NCI-H2227 (cell line): ENCODE measurements around the gene FMN2.
"Not testable (repeated sequence)": the region's sequence is repeated elsewhere in the genome, so short reads cannot be mapped to it uniquely, and the experiment has no call there.

Experiments
- DNase-seq: peaks from one replicate; lab custom pipeline; 2025; ENCODE audit not compliant: unreplicated experiment; lab: John Stamatoyannopoulos, UW

The FMN2 gene

DNA sequence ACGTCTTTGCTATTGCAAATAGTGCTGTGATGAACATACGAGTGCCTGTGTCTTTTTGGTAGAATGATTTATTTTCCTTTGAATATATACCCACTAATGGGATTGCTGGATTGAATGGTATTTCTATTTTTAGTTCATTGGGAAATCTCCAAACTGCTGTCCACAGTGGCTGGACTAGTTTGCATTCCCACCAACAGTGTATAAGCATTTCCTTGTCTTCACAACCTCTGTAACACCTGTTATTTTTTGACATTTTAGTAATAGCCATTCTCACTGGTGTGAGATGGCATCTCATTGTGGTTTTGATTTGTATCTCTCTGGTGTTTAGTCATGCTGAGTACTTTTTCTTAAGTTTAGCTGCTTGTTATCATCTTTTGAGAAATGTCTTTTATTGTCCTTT is 215.0 kb downstream of the FMN2 start:
- no peak for DNase-seq

DNA sequence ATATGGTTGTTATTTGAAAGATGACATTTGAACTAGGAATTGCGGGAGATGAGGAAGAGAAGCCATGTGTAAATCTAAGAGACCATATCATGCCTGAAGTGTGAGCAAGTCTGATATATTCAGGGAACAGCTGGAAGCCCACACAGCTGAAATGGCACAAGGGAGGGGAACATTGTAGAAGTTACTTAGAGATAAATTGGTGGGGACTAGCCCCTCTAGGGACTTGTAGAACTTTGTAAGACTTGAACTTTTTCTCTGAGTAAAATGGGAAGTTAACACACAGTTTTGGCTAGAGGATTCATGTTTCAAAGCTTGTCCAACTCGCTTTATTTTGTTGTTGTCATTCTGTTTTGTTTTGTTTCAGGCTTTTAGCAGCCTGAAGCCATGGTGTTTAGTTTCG is 216.4 kb downstream of the FMN2 start:
- DNase-seq = no peak

DNA sequence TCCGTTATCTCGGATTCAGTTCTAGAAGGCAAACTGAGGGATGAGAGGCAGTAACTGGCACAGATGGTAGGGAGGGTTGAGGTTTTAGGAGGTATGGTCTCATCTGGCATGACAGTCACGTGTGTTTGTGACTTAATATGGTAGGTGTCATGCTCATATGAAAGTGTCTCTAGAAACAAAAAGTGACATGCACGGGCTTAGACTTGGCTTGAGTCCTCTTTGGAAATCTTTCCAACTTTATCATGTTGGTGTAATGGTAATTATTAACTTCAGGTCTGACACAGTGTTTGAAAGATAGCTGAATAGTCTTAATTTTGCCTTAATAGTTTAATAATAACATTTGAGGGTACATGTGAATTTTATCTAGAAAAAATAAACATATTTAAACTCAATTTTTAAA is 218.1 kb downstream of the FMN2 start:
- DNase-seq = no peak

DNA sequence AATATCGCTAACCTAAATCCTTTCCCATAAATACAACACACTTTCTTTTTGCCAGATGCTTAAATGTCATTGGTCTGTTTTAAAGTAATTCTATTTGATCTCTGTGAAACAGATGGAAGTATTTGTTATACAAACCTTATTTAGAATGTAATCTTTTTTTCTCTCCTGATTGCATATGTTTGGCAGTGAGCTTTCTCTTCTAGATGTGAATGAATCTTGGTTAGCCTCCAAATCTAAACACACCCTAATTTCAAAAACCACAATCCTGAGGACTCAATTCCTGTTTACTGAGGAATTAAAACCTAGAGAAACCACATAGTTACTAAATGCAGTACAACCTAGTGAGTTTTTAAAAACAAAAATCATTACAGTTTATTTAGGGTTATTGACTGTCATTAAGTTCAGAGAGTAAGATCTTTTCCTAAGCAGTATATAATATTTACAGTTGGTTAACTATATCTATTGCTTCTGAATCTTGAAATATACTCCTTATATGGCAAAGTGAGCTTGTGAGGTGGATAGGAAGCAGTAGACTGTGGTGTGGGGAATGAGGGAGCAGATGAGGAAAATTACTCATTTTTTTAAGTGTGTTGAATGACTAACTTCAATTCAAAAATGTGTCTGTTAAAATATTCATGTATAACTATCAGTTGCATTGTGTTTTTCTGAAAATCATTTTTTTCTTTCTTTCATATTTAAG is 218.7 kb downstream of the FMN2 start:
- no peak for DNase-seq

DNA sequence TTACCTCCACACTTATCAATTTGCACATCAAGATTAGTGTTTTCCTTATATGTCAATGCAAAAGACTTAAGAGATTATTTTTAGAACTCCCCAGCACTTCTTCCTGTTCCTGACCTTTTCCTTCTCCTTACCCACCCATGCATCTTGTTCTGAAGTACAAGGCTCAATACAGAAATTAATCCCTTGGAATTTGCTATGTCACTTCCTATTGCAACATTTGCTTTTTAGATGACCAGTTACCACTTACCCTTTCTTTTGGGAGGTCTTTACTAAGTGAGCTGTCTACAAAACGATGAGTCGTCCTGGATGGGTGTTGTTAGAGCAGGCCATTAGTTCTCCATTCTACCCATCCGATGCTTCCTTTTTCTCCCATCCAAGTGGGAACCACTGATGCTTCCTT is 221.2 kb downstream of the FMN2 start:
- no peak for DNase-seq

DNA sequence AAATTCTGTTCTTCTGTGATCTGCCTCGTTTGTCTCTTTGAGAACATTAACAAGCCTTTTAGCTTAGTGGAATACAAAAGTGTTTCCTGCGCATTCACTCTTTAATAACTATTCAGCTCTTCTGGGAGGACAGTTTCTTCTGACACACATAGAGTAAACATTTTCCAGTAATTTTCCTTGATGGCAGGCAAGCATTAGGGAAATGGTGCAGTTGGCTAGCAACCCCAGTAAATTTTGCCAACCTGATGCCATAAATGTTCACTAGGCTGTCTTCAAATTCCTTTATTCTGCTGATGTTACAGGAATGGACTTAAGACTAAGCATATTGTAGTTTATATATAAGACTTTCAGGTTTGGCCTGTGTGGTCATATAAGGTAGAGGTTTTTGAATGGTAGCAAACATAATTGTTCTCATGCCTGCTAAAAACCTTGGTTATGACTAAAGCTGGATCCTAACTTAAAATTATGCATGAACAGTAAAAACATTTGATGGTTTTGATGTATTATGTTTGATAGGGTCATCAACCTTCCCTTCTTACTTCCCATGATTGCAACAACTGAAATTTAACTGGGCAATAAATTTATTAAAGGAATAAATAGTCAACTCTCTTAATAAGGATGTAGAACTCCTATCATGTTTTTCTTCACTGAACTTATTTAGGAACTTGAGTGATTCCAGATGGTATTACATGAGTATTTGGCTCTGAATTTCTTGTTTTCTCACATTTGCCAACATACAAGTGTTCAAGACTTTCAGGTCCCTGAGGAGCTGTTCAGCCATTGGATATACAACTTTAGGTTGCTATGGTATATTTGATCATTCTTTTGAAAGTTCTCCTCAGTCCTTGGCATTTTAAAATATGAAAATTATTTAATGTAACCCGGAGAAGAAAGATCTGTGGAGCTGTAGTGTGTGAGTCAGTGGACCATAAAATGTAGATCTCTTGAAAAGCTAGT is 223.4 kb downstream of the FMN2 start:
- DNase-seq = no peak

DNA sequence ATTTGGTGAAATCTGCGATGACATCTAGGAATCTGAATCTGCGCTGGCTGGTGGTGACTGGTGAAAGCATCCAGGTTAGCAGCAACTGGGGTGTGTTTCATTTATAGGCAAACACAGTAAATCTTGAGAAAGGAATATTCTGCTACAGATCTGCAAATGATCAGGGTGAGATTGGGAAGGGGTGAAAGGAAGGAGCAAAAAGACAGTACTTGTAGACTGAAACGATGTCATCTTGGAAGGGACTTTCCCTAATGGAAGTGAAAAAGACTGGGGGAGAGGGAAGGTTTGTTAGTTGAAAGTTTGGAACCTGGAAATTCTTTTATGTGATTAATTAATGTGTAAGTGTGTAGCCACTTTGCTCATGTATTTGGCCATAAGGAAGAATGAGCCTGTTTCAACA is 228.3 kb downstream of the FMN2 start:
- DNase-seq = no peak

DNA sequence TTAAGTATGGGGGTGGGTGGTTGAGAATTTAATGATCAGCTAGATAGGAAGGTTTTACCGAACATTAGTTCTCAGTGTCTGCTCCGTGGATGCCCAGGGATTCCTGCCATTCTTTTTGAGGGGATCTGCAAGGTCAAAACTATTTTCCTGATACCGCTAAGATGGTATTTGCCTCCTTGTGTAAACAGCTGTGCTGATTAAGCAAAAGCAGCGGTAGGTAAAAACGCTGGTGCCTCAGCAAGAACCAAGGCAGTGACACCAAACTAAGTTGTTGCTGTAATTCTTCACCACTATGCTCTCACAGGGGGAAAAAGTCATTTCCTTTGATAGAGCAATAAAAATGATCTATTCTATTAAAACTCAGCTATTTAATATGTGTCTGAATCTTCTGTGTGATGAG is 229.0 kb downstream of the FMN2 start:
- no peak for DNase-seq

DNA sequence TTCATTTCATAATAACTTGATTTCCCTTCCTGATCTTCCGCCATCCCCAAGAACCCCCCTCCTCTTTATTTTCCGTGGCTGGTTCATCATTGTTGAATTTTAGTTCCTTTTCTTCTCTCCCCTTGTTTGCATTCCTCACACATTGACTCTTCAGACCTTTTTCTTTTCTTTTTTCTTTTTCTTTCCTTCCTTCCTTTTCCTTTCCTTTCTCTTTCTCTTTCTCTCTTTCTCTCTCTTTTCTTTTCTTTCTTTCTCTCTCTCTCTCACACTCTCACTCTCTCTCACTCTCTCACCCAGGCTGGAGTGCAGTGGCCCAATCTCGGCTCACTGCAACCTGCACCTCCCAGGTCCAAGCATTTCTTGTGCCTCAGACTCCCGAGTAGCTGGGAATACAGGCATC is 231.3 kb downstream of the FMN2 start:
- no peak for DNase-seq

DNA sequence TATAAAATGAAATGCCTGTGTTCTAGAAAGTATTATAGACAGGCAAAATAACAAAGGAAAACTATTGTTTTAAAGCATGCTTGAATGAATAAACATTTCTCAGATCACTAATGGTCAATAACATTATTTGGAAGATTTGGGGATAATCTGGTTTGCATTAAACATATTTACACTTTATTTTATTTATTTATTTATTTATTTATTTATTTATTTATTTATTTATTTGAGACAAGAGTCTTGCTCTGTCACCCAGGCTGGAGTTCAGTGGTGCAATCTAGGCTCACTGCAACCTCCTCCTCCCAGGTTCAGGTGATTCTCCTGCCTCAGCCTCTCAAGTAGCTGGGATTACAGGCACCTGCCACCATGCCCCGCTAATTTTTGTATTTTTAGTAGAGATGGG is 236.7 kb downstream of the FMN2 start:
- DNase-seq = not testable (repeated sequence)

DNA sequence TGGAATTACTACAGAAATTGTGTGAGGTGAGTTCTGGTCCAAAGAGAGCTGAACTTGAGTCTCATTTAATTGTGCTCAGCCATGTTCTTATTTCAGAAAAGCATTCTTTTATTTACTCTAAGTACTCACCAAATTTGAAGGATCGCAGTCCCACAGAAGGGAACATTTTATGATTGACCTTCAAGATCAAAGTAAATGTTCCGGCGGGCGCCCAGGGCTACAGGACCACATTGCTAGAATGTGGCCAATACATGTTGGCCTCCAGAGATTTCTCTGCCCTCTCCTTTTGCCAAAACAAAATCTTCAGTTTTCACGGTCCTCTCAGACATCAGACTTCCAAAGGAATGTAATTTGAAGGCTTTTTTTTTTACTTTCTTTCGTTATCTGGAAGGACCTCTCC is 237.8 kb downstream of the FMN2 start:
- no peak for DNase-seq

DNA sequence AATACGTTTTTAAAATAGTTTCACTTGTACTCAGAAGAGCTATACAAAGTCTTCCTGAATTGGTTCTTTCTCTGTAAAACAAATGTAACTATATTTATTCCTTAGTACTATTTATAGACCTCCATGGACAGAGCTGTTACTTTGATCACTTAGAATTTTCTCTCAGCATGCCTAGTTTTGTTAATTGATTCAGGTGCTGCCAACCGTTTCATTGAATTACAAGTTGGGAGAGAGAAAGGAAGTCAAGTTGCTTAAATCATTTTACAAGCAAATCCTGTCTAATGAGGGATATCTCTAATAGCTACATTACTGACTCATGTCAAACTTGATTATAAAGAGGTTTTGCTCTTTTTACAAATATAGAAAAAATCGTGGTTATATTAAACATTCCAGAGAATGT is 241.0 kb downstream of the FMN2 start:
- no peak for DNase-seq

DNA sequence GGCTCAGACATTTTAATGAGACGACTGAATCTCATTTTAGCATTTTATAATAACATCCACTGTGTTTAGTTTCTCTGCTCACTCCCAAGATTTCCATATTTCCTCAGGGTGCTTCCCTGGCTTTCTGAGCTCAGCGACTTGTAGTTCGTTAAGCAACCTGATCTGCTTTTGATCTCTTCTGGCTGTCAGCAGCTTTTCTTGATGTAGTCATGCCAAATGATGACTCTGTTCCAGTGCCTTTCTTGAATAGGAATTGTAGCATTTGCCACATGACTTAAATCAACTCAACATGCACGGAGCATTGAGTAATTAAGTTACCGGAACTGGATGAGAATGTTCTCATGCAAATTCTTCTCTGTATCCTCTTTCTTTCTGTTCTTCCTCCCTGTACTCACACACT is 246.1 kb downstream of the FMN2 start:
- no peak for DNase-seq

DNA sequence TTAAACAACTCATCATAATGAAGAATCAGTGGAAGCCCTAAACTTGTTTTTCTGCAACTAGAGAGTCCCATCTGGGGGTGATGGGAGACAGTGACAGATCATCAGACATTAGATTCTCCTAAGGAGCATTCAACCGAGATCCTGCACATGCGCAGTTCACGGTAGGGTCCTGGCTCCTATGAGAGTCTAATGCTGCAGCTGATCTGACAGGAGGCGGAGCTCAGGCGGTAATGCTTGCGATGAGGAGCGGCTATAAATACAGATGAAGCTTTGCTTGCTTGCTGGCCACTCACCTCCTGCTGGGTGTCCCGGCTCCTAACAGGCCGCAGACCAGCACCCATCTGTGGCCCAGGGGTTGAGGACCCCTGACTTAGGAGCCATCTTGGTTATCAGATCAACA is 247.2 kb downstream of the FMN2 start:
- no peak for DNase-seq

DNA sequence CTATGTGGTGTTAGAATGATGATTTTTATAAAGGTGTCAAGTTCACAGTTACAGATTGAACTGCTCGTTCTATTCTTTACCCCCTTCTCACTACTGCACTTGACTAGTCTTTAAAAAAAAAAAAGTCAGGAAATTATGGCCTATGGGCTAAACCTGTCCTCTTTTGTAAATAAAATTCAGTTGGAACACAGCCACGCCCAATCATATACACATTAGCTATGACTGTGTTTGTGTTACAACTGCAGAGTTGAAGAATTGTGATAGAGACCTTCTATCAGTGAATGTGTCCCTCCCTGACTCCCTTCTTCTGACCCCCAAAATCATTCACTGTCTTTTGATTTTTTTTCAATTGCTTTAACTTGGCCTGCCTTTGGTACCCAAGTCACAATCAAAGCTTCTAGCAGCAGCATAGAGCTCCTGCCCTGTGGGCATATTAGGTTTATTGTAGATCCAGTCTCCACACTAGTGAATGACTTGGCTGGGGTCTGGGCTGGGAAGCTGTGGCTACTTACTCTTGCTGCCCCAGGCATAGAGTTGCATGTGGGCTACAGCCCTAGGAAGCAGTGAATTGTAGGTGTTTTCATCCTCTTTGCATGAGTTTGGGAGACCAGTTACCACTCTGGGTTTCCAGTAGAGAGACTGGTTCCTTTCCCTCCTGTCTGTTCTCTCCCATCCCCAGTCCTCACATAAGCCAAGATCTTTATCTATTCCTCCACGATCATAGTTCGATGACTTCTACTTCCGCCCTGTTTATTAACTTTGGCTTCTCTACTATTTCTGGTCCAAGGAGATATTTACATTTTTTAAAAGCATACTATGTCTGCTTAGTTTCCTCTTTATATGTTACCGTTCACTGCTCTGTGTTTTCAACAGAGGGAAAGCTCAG is 249.9 kb downstream of the FMN2 start:
- DNase-seq = no peak

DNA sequence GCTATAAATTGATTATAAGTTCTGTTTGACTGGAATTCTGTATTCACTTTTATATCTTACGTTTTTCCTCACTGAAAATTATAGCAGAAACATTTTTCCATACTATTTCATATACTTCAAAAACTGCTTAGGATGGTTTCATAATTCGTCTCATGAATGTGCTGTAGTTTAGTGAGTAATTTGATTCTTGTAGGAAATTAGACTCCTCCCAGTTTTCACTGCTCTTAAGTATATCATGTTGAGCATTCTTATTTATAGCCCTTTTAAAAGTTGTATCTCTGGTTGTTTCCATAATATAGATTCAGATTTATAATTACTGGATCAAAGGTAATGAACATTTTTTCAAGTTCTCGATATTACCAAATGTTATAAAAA is 250.6 kb downstream of the FMN2 start:
- DNase-seq = no peak

DNA sequence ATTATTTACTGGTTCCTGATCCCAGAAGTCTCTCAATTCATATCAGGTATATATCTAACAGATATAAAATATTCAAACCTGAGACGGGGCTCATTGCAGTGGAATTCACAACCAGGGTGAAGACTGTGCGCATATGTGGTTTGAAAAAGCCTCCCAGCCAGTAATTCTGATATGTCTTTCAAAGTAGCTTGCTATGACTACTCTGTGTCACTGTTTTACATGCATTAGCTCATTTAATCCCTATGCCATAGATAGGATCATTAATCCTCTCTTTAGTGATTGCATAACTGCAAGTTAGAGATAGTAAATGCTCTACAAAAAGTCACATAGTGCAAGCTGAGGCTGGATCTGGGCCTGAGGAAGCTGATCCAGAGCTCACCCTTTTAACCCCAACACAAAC is 251.4 kb downstream of the FMN2 start:
- no peak for DNase-seq

DNA sequence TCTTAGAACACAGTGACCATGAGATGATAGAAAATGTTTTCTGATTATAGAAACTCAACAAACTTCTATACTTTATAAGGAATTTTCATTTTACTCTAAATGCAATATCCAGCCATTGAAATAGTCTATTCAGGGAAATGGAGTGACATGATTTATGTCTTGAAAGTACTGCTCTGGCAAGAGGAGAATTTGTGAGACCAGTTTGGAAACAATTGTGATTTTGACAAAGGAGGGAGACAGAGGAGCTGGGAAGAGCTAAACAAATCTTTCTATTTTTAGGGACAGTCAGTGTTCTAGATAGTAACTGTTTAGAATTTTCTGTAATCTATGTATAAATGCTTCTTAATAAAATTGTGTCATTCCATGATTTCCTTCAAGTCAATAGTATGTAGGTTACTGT is 252.3 kb downstream of the FMN2 start:
- DNase-seq = no peak

DNA sequence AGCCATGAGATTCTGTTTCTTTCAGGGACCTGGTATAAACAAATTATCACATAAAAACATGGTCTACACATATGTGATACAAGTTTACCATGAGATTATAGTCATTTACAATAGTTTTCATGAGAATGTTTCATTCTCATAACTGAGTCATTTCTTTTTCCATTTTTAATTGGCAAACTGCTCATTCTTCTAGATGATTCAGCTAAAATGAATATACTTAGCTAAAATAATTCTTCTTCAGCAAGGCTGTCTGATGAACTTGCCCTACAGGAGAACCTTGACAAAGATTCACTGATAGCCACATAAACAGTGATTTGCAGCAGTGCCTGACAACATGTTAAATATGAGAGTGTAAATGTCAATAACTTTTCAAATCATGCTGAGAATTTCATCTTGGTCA is 253.2 kb downstream of the FMN2 start:
- no peak for DNase-seq

DNA sequence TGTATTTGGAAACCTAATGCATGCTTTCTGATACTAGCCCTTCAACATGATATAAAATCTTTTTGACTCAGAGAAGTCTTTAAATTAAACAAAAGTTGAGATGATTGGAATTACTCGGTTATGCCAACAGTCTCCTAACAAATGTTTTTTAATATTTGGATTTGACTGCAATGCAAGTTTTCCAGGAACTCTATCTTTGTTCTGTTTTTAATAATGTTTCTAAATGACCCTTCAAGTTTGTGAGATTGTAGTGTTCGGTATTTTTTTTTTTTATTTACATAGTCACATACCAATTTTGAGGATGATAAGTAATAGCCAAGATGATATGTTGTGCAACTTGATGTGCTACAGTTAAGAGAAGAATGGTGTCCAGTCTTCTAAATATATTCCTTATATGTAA is 258.0 kb downstream of the FMN2 start:
- DNase-seq = no peak

DNA sequence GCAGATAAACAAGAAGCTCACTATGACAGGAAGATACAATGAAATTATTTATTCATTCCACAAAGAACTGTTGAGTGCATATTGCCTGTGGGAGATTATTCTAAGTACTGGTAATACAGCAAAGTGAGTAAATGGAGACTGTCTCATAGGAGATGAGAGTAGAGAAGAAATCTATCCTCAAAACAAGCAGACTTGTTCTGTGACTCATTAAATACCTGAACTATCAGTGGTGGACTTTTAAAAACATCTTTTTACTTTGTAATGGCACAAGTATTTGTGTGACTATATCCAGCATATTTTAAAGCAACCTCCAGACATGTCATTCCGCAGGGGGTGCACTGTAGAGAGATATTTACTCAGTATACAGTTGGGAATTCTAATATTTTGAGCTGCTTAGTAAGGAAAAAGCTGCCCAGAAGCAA is 259.2 kb downstream of the FMN2 start:
- DNase-seq = no peak

DNA sequence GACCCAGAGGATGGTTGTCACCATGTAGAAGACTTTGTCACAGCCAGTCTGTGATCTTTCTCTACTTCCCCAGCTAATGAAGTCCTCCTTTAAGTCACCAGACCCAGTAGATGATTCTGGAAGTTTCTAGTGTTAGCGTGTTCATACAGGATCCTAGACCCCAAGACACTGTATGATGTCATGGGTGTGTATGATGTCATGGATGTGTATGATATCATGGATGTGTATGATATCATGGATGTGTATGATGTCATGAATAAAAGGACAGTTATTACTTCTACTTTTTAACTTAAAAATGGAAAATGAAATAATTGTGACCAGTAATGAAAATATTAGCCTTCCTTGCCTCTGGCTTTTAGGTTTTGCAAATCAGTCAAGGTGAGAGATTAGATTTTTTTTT is 260.0 kb downstream of the FMN2 start:
- DNase-seq = no peak
